LNCAP (cell line): ENCODE results near the gene GOLGA6L2.

Source experiments
- CTCF ChIP-seq: fragments of 450-650 bp; IDR thresholded peaks from 2 replicates; pipeline ENCODE4 v1.5.1; 2017; ENCODE audit warnings: mild to moderate bottlenecking

GOLGA6L2 gene

GRCh38 chr15:23402140-23402539 is 44.9 kb downstream of the GOLGA6L2 start:
- no peak for TF ChIP-seq CTCF

DNA sequence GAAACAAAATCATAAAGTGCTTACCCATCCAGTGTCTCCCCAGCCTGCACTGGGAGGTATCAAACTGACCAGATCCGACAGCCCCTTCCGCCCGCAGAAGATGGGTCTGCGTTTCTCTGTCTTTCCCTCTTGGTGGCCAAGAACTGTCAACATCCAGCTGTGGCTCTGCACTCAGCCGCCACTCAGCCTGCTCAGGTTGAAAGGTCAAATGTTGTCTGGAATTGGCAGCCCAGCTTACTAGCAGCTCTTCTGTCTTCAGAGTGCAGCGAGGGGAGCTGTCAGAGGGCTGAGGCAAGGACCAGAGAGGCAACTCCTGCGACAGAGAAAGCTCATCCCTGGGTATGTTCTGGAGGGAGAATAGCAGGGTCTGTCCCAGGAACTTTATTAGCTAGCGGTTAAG is 45.4 kb downstream of the GOLGA6L2 start:
- no peak for TF ChIP-seq CTCF

DNA sequence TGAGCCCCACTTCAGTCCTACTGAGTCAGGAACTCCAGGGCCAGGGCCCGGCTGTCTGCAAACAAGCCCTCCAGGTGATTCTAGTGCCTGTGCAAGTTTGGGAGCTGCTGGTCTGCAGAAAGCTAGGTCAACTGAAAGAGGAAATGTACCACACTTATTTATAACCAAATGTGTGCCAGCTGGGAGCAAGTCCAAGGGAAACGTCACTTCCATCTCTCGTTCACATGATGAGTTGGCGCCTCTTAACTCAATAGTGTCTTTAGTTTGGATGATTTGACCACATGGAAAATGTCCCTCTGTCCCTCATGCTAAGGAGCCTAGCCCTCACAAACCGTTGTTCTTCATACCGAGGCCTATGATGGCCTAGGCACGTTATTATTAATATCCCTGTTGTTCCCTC is 49.3 kb downstream of the GOLGA6L2 start:
- no peak for TF ChIP-seq CTCF

DNA sequence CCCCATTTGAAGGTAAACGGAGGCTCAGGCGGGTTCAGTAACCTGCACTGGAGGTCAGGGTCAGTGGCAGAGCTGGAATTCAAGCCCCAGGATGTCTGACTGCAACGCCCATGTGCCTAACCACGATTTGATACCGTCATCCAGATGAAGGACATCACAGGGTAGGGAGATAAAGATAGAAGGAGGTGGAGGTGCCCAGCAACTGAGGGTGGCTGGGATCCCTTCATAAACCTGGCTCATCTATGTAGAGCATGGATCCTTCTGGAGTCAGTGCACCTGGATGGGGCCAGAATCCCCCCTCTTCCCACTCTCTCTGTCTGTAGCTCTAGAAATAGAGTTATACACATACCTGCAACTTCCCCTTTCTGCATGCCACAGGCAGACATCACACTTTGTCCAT is 51.2 kb downstream of the GOLGA6L2 start:
- no peak for TF ChIP-seq CTCF

DNA sequence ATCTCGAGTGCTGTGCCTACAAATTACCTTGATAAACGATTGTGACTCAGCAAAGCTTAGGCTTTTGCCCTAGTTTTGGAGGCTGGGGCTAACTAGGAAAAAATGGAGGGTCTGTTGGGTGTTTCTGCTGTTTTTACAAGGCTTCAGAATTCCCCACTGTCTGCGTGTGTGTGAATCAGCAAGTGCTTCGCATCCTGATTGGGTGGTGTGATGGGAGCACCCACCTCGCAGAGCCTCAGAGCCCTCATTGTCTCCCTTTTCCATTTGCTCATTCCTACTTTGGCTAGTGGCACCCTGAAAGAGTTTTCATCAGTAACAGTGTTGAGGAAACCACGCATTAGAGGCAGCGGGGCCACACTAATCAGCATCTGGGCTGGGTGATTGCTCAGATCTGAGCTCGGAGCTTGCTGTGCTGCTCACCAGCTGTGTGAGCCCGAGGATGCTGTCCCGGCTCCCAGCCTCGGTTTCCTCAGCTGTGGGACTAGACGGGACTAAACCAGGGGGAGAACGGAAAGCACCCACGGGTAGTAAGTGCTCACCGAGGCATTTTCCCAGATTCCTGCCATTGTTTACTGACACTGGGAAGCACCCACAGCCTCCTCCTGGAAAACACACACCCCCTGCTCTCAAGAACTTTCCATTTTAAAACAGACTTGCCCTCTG is 51.9 kb downstream of the GOLGA6L2 start:
- no peak for TF ChIP-seq CTCF
